Tibial artery (tissue), 4 donors: ENCODE measurements around the gene FLRT2.

Experiments
- DNase-seq, 2 donors: peaks; one replicate each; pipeline ENCODE4 v3.0.0-alpha.2; 2019
- H3K27ac ChIP-seq, 2 donors: fragments of 200-600 bp; sonication (generic) in 1 of 2; 1 replicate in 1 of 2; 2 replicates in 1 of 2; pipeline ENCODE4 v1.5.1; 2018 to 2019; ENCODE audit warnings: mild to moderate bottlenecking in 1 of 2
- H3K27me3 ChIP-seq, 2 donors: fragments of 200-600 bp; sonication (generic) in 1 of 2; one replicate each; pipeline versions ENCODE4 v1.5.1 to v1.6.0; 2016 to 2019
- H3K36me3 ChIP-seq, 3 donors: fragments of 200-600 bp; sonication (generic) in 2 of 3; one replicate each; pipeline ENCODE4 v1.5.1; 2016 to 2019; ENCODE audit warnings: mild to moderate bottlenecking in 2 of 3
- H3K4me1 ChIP-seq, 4 donors: fragments of 200-600 bp; sonication (generic) in 2 of 4; 1 replicate in 3 of 4; 2 replicates in 1 of 4; pipeline ENCODE4 v1.5.1; 2016 to 2019
- H3K4me3 ChIP-seq, 2 donors: fragments of 200-600 bp; sonication (generic) in 1 of 2; 1 replicate in 1 of 2; 2 replicates in 1 of 2; pipeline ENCODE4 v1.5.1; 2018 to 2019; ENCODE audit warnings: mild to moderate bottlenecking in 2 of 2
- H3K9me3 ChIP-seq, 3 donors: fragments of 200-600 bp; sonication (generic) in 1 of 3; one replicate each; pipeline ENCODE4 v1.5.1; 2016 to 2019
- CTCF ChIP-seq, 2 experiments: fragments of 200-600 bp in 1 of 2; fragments of 450-650 bp in 1 of 2; IDR thresholded peaks; one replicate each; pipeline ENCODE4 v1.5.1; 2017 to 2019; ENCODE audit warnings: antibody characterized with exemption in 2 of 2, mild to moderate bottlenecking in 1 of 2, moderate library complexity in 1 of 2
- intact Hi-C: fragments of 100-400 bp; cut with DNase I; formaldehyde crosslinking; loops from one replicate; pipeline ENCODE4 v1.15.0; 2023; ENCODE audit warnings: low total_unique reads

FLRT2 gene

DNA sequence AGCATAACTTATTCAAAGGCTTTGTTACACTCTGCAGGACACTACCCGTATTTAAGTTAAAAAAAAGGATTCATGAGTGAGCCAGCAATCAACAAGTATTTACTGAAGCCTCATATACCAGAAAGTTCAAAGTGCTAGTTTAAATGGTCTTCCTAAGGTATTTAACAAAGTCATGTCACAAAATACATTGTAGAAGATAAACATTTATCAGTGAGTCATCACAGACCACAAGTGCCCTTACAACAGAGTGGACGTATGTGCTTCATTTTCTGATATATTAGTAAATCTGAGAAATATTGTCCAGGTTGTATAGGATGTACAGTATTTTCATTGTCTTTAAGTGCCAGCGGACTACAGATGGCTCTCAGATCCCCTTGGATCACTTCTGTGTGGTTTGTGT is 24.2 kb downstream of the FLRT2 start:
- Histone ChIP-seq H3K36me3 (peaks cover 0 to 2% (median 0%) of the 10 kb centered on the region in 3 donors), H3K4me1 (no peaks in the 10 kb centered on the region), H3K9me3 (no peaks in the 10 kb centered on the region), H3K4me3 (no peak overlapping the region), H3K27me3 (no peaks in the 10 kb centered on the region), H3K27ac (no peak overlapping the region)
- intact Hi-C loops, result no loop called here
- no peak for DNase-seq
- no peak for TF ChIP-seq CTCF (IDR thresholded peaks at IDR 0.05)

DNA sequence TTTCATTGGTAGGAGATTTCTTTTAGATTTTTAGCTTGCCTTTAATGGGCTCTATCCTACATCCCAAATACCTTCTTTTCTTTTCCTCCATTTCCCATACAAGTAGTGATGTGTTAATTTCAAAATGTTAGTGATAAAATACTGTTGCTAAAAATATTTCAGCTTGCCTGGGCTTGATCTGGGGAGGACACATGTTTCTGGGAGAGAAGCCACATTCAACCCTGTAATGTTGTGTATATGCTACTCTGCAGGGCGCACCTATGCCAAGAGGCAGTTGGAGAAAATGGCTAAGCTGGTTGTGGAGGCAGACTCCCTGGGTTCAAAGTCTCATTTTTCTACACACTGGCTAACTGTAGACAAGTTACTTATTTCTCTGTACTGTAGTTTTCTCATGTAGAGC is 26.3 kb downstream of the FLRT2 start:
- Histone ChIP-seq H3K4me1 (no peaks in the 10 kb centered on the region), H3K27me3 (no peaks in the 10 kb centered on the region), H3K27ac (no peak overlapping the region), H3K4me3 (no peak overlapping the region), H3K9me3 (no peaks in the 10 kb centered on the region), H3K36me3 (no peaks in the 10 kb centered on the region)
- intact Hi-C loops, result no loop called here
- DNase-seq, result no peak
- TF ChIP-seq CTCF (IDR thresholded peaks at IDR 0.05), result no peak

DNA sequence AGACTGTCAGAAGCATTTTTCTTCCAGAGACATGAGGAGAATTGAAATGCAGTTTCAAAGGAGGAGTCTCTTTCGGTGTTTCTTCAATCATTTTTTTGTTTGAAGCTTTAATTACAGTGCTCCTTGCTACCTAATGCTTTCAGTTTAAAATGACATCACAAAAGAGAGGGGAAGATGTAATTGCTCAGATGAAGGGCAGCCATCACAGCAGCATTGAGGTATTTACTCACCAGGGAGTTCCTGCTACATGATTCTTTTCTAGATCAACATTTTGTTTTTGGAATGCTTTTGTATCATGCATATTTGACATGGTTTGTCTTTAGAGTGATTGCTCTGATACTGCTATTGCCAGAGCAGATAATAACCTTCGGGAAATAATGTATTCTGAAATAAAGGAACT is 28.6 kb downstream of the FLRT2 start:
- intact Hi-C loops, result no loop called here
- TF ChIP-seq CTCF (IDR thresholded peaks at IDR 0.05), result no peak
- Histone ChIP-seq H3K27ac (no peak overlapping the region), H3K27me3 (no peaks in the 10 kb centered on the region), H3K4me3 (no peak overlapping the region), H3K9me3 (no peaks in the 10 kb centered on the region), H3K36me3 (no peaks in the 10 kb centered on the region), H3K4me1 (no peaks in the 10 kb centered on the region)
- no peak for DNase-seq

- Histone ChIP-seq H3K9me3 (no peaks in the 10 kb centered on the region), H3K4me1 (no peaks in the 10 kb centered on the region), H3K27ac (no peak overlapping the region), H3K27me3 (no peaks in the 10 kb centered on the region), H3K36me3 (no peaks in the 10 kb centered on the region), H3K4me3 (no peak overlapping the region)
- no peak for TF ChIP-seq CTCF (IDR thresholded peaks at IDR 0.05)
- DNase-seq, result no peak
- intact Hi-C loops, result no loop called here
These were observed 32.7 kb downstream of the FLRT2 start for GRCh38 chr14:85562630-85563029.

DNA sequence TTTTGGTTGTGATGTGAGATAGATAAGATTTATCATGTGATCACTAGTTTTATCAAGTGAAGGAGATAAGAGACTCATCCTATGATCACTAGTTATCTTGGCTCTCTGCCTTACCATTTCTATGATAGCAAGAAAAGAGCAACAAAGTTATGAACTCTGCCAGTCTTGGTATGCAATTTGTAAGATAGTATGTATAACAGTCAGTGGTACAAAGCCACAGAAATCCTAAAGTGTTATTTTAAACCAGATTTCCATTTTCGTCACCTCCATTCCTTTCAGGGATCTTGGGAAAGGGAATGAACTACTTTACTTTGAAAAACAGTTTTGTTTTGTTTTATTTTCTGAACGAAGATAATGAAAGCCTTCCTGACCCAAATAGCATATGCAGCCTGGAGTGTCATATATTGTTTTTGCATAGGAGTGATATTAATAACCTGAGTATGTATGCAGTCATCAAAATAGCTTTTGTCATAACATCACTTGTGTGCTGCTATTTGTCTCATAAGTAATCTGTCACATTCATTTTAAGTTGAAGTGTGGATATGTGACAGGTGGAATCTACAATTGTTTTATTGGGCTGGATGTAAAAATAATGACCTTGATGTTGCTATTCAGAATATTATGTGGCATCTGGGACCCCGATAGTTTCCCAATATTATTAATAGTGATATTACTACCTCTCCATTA is 35.0 kb downstream of the FLRT2 start:
- intact Hi-C loops, result no loop called here
- TF ChIP-seq CTCF (IDR thresholded peaks at IDR 0.05), result no peak
- no peaks in the 10 kb centered on the region for H3K9me3 ChIP-seq
- no peak overlapping the region for H3K27ac ChIP-seq
- no peaks in the 10 kb centered on the region for H3K36me3 ChIP-seq
- no peaks in the 10 kb centered on the region for H3K27me3 ChIP-seq
- DNase-seq, result no peak
- H3K4me1 ChIP-seq, result no peaks in the 10 kb centered on the region
- H3K4me3 ChIP-seq, result no peak overlapping the region

- Histone ChIP-seq H3K4me3 (no peak overlapping the region), H3K27me3 (no peaks in the 10 kb centered on the region), H3K27ac (no peak overlapping the region), H3K4me1 (no peaks in the 10 kb centered on the region), H3K36me3 (no peaks in the 10 kb centered on the region), H3K9me3 (no peaks in the 10 kb centered on the region)
- DNase-seq, result no peak
- no peak for TF ChIP-seq CTCF (IDR thresholded peaks at IDR 0.05)
- intact Hi-C loops, result no loop called here
These were observed 35.9 kb downstream of the FLRT2 start for GRCh38 chr14:85565862-85566296.
